GM12892 (cell line): Measurements from ENCODE around the gene ALG5.

Experiments
- POLR2A ChIP-seq: IDR thresholded peaks from 2 replicates; pipeline ENCODE4 v1.6.1; 2011; ENCODE audit warnings: low read depth, low read length, control low read depth
- POLR2AphosphoS5 ChIP-seq: IDR thresholded peaks from 2 replicates; pipeline ENCODE4 v1.6.1; 2011; ENCODE audit warnings: low read depth, low read length, control low read depth
- TAF1 ChIP-seq: IDR thresholded peaks from 2 replicates; pipeline ENCODE4 v1.6.1; 2011; ENCODE audit warnings: low read depth, mild to moderate bottlenecking, control low read depth, low read length, borderline replicate concordance

- no peak for TF ChIP-seq TAF1
- no peak for TF ChIP-seq POLR2AphosphoS5
- TF ChIP-seq POLR2A = no peak
Observed at GRCh38 chr13:36907266-36907665, 91.9 kb downstream of the ALG5 start.
